GM20431 (cell line): ENCODE data around the gene NOVA2.
"Not testable (repeated sequence)": the region's sequence is repeated elsewhere in the genome, so short reads cannot be mapped to it uniquely, and the experiment has no call there.

Experiments
- in situ Hi-C: fragments of 300-500 bp; cut with MseI, MboI; formaldehyde crosslinking; loops from one replicate; pipeline ENCODE4 v1.15.0; 2020; ENCODE audit warnings: low sequenced_read_pairs; ENCODE audit not compliant: unreplicated experiment

Gene NOVA2

GRCh38 chr19:45899919-45900589 lies 73.6 kb downstream of the NOVA2 start:
- in situ Hi-C loops: no loop called here

GRCh38 chr19:45899253-45899652 lies 74.4 kb downstream of the NOVA2 start:
- in situ Hi-C loops: no loop called here

GRCh38 chr19:45897261-45897812 lies 76.3 kb downstream of the NOVA2 start:
- in situ Hi-C loops: no loop called here

DNA sequence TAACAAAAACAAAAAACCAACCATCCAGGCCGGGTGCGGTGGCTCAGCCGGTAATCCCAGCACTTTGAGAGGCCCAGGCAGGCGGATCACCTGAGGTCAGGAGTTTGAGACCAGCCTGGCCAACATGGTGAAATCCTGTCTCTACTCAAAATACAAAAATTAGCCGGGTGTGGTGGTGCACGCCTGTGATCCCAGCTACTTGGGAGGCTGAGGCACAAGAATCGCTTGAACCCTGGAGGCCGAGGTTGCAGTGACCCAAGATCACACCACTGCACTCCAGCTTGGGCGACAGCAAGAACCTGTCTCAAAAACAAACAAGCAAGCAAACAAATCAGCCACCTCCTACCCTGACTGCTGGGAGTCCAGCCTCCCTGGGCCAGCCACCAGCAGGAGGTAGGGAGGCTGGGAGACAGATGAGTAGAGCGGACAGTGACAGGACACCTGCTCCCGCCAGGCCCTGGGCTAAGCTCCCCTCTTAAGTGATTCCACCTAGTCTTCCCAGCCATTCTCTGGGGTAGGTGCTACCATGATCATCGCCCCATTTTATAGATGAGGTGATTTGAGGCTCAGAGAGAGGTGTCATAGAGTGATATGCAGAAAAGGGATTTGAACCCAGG lies 77.6 kb downstream of the NOVA2 start:
- in situ Hi-C loops: not testable (repeated sequence)

- in situ Hi-C loops: no loop called here
These were observed 78.1 kb downstream of the NOVA2 start for GRCh38 chr19:45895519-45895972.

- in situ Hi-C loops: no loop called here
These were observed 82.8 kb downstream of the NOVA2 start for GRCh38 chr19:45890877-45891276.

- in situ Hi-C loops: no loop called here
These were observed 84.3 kb downstream of the NOVA2 start for GRCh38 chr19:45889210-45889885.

DNA sequence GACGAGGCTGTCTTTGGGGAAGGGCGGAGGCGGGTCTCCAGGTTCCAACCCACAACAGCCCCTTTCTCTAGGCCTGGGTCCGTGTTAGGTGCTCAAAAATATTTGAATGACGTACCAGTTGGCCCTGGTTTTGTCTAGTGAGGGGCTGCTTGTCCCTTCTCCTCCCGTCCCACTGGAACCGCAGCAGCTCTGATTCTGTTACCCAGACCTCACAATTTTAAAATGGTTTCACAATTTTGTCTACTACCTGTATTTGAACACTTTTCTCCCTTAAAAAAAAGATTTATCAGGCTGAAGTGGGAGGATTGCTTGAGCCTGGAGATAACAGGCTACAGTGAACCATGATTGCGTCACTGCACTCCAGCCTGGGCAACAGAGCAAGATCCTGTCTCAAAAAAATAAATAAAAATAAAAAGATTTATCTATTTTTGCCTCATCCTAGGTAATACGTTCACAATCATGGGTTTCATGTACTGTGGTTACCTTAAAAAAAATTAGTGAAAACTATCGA lies 86.4 kb downstream of the NOVA2 start:
- in situ Hi-C loops: no loop called here

- in situ Hi-C loops: no loop called here
These were observed 87.1 kb downstream of the NOVA2 start for GRCh38 chr19:45886427-45887199.

GRCh38 chr19:45885556-45886426 lies 87.9 kb downstream of the NOVA2 start, which contains the start of gene IRF2BP1:
IRF2BP1 (minus strand) TSS chr19:45886141; CDS start chr19:45885774, 367 bp downstream.
- in situ Hi-C loops: no loop called here

DNA sequence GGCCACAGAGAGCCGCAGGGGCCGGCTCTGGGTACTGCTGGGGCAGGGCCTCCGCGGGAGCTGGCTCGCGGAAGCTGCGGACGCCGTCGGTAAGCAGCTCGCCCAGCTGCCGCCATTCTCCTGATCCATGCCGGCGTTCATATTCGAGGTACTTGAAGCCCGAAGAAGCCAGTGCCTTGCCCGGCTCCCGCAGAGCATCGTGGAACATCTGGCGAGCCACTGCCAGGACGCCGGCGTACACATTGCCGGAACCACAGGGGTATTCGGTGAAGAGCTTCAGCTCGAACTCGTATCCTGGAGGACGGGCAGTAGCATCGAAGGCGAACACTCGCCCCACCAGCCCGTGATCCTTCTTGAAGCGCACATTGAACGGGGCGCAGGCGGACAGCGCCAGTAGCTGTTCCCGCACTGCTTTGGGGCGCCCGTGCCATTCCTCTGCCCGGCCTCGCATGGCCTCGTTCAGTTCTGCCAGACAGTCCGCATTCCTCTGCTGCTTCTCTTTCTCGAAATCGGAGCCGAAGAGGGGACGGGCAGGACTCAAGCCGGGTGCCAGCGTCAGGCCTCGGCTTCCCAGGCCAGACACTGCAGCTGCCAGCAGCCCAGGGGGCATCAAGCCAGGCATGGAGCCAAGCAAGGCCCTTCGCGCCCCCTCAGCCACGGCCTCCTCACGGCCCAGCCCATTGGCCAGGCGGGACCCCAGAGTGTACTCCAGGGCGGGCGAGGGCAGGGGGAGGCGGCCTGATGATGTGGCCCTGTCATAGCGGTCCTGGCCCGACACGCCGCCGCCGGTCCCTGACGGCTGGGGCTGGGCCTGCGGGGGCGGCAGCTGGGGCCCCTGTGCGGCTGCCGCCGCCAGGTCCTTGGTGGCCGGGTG lies 88.7 kb downstream of the NOVA2 start:
- in situ Hi-C loops: no loop called here

DNA sequence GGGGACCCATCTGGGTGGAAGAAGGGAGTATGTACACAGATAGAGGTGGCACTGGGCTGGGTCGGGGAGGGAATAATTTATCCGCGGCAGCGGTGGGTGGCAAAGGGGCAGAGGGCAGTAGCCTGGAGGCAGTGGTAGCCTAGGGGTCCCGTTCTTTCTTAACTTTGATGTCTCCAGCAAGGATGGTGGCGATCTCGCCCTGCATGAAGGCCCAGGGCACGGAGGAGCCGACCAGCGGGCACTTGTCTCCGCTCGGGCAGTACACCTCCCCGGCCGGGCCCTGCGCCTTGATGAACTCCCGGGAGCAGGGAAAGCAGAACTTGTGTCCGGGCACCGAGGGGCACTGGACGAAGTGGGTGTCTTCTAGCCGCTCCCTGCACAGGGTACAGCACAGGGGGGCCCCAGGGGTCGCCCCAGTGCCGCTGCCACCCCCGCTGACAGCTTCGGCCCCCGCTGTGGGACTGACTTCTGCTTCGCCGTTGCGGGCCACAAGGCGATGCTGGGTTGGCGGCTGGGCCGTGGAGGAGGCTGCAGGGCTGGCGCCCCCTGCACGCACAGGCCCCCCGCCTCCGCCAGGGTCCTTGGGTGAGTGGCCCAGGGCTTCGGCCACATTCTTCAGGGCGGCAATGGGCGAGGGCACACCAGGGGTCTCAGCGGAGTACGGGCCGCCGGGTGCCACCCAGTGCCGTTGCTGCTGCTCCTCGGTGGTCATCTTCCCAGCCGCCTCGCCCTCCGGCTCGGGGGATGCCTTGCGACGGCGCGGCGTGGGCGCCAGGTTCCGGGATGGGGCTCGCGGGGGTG lies 89.6 kb downstream of the NOVA2 start:
- in situ Hi-C loops: no loop called here
